Vagina (tissue), 2 donors: ENCODE data around the gene SLBP. TPM values are rescaled to one million over a fixed set of nuclear protein-coding genes. Genes with fewer than 3 reads are reported as not detected.

Experiments
- DNase-seq, 2 donors: peaks; one replicate each; pipeline ENCODE4 v3.0.0-alpha.2; 2017; ENCODE audit errors: extremely low spot score in 2 of 2
- H3K27ac ChIP-seq: fragments of 200-600 bp; sonication (generic); one replicate; pipeline ENCODE4 v1.5.1; 2019
- H3K27me3 ChIP-seq: fragments of 200-600 bp; sonication (generic); one replicate; pipeline ENCODE4 v1.5.1; 2019
- H3K36me3 ChIP-seq, 2 donors: fragments of 200-600 bp; sonication (generic); one replicate each; pipeline ENCODE4 v1.5.1; 2017 to 2019
- H3K4me1 ChIP-seq: fragments of 200-600 bp; sonication (generic); one replicate; pipeline ENCODE4 v1.5.1; 2019
- H3K4me3 ChIP-seq, 2 donors: fragments of 200-600 bp; sonication (generic); 1 replicate in 1 of 2; 2 replicates in 1 of 2; pipeline ENCODE4 v1.5.1; 2016 to 2019
- H3K9me3 ChIP-seq: fragments of 200-600 bp; sonication (generic); one replicate; pipeline ENCODE4 v1.5.1; 2019
- POLR2A ChIP-seq, 2 donors: fragments of 450-650 bp; IDR thresholded peaks; one replicate each; pipeline ENCODE4 v1.6.1; 2017; ENCODE audit warnings: antibody characterized with exemption in 2 of 2, mild to moderate bottlenecking in 2 of 2, moderate library complexity in 2 of 2
- POLR2AphosphoS5 ChIP-seq, 2 donors: sonication (generic); formaldehyde crosslinking; IDR thresholded peaks; one replicate each; pipeline ENCODE4 v1.9.0; 2017; ENCODE audit warnings: antibody characterized with exemption in 2 of 2, mild to moderate bottlenecking in 2 of 2, low read depth in 1 of 2; ENCODE audit not compliant: insufficient read depth in 1 of 2
- intact Hi-C: fragments of 100-400 bp; cut with DNase I; formaldehyde crosslinking; loops from one replicate; pipeline ENCODE4 v1.15.1; 2023
- total RNA-seq: library from RNA; depleted of rRNA; stranded (reverse); fragments of >200 nt; gene quantifications from one replicate; pipeline ENCODE4 v1.2.3, GENCODE V29; 2016
- TF ChIP-seq, protein P1 (sequence below), 3 experiments: fragments of 450-650 bp in 2 of 3; fragments of 200-600 bp in 1 of 3; sonication (generic) in 1 of 3; IDR thresholded peaks; one replicate each; pipeline ENCODE4 v1.5.1; 2017 to 2019; ENCODE audit warnings: antibody characterized with exemption in 3 of 3, mild to moderate bottlenecking in 2 of 3, moderate library complexity in 2 of 3

SLBP gene
- total RNA-seq, 1 donor from 2014 or later: 49.6 TPM

DNA sequence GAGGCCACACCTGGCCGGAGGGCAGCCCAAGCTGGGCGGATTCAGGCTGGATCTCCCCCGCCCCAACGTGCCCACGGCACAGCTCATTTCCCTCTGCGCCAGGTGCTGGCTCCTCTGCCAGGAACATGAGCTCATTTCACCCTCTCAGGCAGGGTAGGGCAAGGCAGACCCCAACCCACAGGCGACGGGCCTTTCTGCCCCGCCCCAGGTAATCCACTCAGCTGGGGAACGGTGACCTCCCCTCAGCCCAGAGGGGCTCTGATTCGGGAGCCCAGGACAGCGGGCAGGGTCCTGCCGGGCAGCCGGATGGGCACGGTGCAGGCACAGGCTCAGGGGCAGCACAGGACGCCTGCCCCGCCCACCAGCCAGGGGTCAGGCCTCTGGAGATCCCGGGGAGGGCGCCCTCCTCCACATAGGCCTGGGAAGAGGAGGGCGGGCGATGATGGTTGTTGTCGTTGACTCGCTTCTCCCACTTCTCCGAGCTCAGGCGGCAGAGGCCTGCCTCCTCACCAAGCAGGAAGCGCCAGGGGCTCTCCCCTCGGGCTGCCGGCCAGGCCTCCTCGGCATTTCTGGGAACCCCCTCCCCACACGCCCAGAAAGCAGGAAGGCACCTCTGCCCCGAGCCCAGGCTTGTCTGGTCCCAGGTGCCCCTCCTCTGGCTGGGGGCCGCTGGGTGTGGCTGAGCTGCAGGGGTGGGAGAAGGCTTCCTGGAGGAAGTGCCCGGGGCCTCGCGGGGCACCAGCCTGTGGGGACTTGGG is 40.3 kb upstream of the SLBP start:
- DNase-seq: no peak
- Histone ChIP-seq H3K4me1 (peaks cover 54% of the 10 kb centered on the region), H3K9me3 (no peaks in the 10 kb centered on the region), H3K27me3 (no peaks in the 10 kb centered on the region), H3K27ac (peak overlapping the region; percentile 69), H3K4me3 (no peak overlapping the region), H3K36me3 (no peaks in the 10 kb centered on the region)
- TF ChIP-seq POLR2AphosphoS5 (IDR thresholded peaks at IDR 0.05; ENCODE audit: insufficient read depth in 1 of 2, low read depth in 1 of 2) (no peak), POLR2A (IDR thresholded peaks at IDR 0.05) (no peak)
- TF ChIP-seq, protein P1, sequence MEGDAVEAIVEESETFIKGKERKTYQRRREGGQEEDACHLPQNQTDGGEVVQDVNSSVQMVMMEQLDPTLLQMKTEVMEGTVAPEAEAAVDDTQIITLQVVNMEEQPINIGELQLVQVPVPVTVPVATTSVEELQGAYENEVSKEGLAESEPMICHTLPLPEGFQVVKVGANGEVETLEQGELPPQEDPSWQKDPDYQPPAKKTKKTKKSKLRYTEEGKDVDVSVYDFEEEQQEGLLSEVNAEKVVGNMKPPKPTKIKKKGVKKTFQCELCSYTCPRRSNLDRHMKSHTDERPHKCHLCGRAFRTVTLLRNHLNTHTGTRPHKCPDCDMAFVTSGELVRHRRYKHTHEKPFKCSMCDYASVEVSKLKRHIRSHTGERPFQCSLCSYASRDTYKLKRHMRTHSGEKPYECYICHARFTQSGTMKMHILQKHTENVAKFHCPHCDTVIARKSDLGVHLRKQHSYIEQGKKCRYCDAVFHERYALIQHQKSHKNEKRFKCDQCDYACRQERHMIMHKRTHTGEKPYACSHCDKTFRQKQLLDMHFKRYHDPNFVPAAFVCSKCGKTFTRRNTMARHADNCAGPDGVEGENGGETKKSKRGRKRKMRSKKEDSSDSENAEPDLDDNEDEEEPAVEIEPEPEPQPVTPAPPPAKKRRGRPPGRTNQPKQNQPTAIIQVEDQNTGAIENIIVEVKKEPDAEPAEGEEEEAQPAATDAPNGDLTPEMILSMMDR (IDR thresholded peaks at IDR 0.05): no peak
- intact Hi-C loops: no loop called here

DNA sequence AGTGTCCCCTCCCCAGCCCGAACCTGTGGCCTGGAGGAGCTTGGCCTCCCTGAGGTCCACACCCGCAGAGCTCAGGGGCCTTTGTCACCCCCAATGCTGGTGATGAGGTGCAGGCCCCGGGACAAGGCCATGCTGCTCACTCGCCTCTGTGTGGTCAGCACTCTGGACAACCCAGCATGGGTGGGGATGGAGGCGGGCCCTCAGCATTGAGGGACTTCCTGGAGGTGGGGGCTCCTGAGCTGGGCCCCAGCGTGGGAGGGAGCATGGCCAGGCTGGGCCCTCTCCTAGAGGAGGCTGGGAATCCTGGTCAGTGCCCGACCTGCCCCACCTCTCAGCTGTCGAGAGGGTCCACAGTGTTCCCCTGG is 39.8 kb upstream of the SLBP start:
- H3K36me3 ChIP-seq: no peaks in the 10 kb centered on the region
- H3K4me1 ChIP-seq: peaks cover 54% of the 10 kb centered on the region
- peak overlapping the region; percentile 69 for H3K27ac ChIP-seq
- H3K9me3 ChIP-seq: no peaks in the 10 kb centered on the region
- H3K27me3 ChIP-seq: no peaks in the 10 kb centered on the region
- H3K4me3 ChIP-seq: no peak overlapping the region
- DNase-seq: no peak
- TF ChIP-seq POLR2A (IDR thresholded peaks at IDR 0.05) (no peak), POLR2AphosphoS5 (IDR thresholded peaks at IDR 0.05; ENCODE audit: insufficient read depth in 1 of 2, low read depth in 1 of 2) (no peak)
- TF ChIP-seq, protein P1 (IDR thresholded peaks at IDR 0.05): no peak
- intact Hi-C loops: no loop called here

DNA sequence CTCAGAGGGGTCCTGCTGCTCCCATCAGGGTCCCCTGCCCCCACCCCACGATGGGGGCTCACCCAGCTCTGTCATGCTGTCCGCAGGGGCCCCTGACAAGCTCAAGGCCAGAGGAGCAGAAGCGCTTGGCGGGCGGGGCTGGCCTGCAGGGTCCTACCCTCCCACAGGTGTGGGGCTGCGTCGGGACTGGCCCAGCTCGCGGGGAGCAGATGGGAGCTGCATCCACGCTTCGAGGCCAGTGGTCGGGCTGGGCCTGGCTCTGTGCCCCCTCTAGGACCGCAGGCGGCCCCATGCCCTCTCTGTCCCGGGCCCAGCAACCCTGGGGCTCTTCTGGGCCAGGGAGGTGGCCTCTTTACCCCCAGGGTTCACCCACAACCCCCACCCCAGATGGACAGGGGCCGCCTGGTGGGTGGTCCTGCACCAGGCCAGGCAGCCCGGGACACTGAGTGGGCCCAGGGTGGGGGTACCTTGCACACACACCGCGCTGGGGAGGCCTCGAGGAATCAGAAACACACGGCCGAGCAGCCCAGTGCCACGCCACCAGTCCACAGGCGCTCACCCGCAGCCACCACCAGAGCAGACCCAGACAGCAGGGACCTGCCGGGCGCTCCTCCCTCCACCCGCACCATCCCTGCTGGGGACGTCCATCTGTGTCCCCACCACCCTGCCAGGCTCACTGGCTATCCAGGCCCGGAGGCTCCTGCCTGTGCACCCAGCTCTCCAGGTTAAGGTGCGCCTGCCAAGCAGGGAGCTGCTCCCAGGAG is 39.2 kb upstream of the SLBP start:
- no peaks in the 10 kb centered on the region for H3K27me3 ChIP-seq
- H3K9me3 ChIP-seq: no peaks in the 10 kb centered on the region
- no peaks in the 10 kb centered on the region for H3K36me3 ChIP-seq
- H3K4me1 ChIP-seq: peaks cover 54% of the 10 kb centered on the region
- H3K4me3 ChIP-seq: no peak overlapping the region
- peak overlapping the region; percentile 69 for H3K27ac ChIP-seq
- no peak for TF ChIP-seq POLR2A (IDR thresholded peaks at IDR 0.05)
- TF ChIP-seq, protein P1 (IDR thresholded peaks at IDR 0.05): no peak
- no peak for TF ChIP-seq POLR2AphosphoS5 (IDR thresholded peaks at IDR 0.05; ENCODE audit: insufficient read depth in 1 of 2, low read depth in 1 of 2)
- intact Hi-C loops: no loop called here
- no peak for DNase-seq

DNA sequence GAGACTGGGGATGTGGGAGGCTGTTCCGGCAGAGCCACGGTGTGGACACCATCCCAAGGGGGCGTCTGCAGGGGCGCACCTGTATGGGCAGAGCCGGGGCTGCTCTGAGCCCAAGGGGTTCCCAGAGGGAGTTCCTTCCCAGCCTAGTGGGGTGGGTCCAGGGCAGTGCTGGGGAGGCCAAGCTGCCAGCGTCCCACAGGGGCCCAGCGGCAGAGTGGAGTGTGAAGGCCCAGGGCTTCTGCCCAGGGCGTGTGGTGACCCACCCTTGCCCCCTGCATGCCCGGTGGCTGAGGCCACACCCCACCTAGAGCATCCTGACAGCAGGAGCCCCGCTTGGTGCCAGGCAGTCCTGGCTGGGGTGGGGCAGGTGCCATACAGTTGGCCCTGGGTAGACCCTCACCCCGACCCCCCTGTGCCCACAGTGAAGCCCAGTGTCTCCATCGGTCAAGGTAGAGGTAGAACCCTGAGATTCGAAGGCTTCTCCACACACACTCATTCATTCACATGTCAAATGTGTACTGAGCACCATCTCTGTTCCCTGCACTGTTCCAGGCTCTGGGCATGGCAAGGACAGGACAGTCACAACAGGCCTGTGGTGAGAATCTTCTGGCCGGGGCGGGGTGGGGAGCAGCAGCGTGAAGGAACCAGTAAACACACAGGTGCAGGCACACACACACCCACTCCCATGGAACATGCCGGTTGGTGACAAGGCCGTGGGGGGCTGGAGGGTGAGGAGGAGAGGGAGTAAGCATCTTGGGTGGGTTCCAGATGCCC is 38.4 kb upstream of the SLBP start:
- H3K27ac ChIP-seq: no peak overlapping the region
- H3K36me3 ChIP-seq: no peaks in the 10 kb centered on the region
- H3K27me3 ChIP-seq: no peaks in the 10 kb centered on the region
- peaks cover 50% of the 10 kb centered on the region for H3K4me1 ChIP-seq
- DNase-seq: no peak
- no peak overlapping the region for H3K4me3 ChIP-seq
- intact Hi-C loops: no loop called here
- H3K9me3 ChIP-seq: no peaks in the 10 kb centered on the region
- TF ChIP-seq, protein P1 (IDR thresholded peaks at IDR 0.05): no peak
- TF ChIP-seq POLR2AphosphoS5 (IDR thresholded peaks at IDR 0.05; ENCODE audit: insufficient read depth in 1 of 2, low read depth in 1 of 2): no peak
- no peak for TF ChIP-seq POLR2A (IDR thresholded peaks at IDR 0.05)
